ENCODE data around the gene NFIC.
A peak's percentile ranks its signal among the peaks of the same experiment; 100 is the strongest.
"Not testable (repeated sequence)": the region's sequence is repeated elsewhere in the genome, so short reads cannot be mapped to it uniquely, and the experiment has no call there.

NFIC gene

DNA sequence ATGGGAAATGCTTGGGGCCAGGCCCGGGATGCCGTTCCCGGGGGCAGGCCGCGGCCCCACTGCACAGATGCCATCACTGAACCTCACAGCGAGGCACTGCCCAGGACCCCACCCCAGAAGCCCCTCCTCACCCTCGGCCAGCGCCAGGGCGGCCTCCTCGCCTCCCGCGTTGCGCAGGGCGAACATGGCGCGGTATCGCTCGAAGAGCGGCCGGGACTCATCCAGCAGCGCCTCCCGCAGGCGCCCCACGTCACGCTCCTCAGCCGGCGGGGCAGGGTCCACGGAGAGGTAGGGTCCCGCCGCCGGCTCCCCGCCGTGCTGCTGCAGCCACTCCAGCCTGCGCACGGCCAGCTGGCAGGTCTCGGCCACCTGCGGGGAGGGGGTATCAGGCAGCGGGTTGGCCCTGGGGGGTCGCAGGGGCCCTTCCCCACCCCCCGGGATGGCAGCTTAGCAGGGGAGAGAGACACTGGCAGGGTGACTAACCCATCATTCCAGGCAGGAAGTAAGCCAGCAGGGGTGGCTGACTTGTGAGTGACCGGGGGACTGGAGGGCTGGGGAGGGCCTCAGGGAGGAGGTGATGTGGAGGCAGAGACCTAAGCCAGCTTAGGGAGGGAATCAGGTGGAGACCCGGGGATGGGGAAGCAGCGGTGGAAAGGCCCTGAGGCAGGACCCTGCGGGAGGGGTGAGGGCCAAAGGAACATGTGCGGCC, 125.9 kb downstream of the NFIC start:
- no peak for DNase-seq (ENCODE audit: low spot score)

DNA sequence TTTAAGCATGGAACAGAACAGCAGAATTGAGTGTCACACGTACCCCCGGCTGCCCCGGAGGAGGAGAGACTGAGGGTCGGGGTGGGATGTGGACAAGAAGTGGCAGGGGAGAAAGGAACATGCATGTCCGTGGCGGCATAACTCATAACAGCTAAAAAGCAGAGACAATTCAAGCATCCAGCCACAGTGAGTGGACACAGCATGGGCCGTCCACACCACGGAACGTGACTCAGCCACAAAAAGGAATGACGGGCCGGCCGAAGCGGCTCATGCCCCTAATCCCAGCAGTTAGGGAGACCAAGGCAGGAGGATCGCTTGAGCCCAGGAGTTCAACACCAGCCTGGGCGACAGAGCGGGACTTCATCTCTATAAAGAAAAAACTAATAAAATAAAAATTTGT, 126.5 kb downstream of the NFIC start:
- DNase-seq (ENCODE audit: low spot score): no peak

DNA sequence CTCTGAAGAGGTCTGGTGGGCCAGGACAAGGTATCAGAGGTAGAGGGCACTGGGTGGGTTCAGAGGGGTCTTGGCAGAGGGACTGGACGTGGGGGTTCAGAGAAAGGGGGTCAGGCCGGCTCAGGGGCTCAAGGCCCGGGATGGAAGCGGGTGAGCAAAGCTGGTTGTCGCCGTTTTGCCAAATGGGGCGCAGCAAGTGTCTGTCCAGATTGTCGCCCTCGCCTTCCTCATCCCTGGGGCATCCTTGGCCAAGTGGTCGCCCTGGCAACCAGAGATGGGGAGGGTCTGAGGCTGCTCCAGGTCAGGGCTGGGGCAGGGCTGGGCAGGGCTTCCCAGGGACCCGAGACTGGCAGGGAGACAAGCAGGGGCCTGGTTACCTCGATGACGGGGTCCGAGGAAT, 127.3 kb downstream of the NFIC start:
- no peak for DNase-seq (ENCODE audit: low spot score)

DNA sequence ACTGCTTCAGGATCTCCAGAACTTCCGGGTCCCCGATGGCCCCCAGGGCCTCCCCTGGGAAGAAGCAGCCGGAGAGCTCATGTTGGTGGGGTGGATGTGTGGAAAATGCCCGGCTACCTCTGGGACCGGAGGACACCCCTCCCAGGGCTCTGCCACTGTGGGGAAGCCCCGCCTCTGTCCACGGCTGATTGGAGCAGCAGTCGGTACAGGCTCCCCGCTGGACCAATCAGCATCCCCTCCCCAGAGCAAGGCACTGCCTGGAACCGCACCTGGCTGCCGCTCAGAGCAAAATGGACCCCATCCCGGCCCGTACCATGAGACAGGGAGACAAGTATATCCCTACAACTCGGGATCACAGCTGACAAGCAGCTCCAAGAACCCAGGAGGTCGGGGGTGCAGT, 127.7 kb downstream of the NFIC start:
- peak; percentile 49 for DNase-seq (ENCODE audit: low spot score)

DNA sequence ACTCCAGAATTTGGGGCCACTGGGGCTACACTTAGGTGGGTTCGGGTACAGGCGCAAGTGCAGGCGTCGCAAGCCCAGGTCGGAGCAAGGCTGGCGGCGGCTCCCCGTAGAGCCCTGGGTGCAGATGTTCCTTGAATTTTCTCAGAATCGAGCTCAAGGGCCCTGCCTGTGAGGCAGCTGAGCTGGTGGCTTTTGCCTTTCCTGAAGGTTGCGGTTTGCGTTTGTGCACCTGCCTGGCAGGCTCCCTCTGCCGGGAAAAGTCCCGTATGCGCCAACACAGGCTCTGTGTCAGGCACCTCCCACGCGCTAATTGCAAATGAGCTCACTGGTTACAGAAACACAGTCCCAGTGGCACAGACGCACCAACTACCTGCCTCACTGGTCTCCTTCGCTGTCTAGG, 128.2 kb downstream of the NFIC start:
- DNase-seq (ENCODE audit: low spot score): peak; percentile 39

DNA sequence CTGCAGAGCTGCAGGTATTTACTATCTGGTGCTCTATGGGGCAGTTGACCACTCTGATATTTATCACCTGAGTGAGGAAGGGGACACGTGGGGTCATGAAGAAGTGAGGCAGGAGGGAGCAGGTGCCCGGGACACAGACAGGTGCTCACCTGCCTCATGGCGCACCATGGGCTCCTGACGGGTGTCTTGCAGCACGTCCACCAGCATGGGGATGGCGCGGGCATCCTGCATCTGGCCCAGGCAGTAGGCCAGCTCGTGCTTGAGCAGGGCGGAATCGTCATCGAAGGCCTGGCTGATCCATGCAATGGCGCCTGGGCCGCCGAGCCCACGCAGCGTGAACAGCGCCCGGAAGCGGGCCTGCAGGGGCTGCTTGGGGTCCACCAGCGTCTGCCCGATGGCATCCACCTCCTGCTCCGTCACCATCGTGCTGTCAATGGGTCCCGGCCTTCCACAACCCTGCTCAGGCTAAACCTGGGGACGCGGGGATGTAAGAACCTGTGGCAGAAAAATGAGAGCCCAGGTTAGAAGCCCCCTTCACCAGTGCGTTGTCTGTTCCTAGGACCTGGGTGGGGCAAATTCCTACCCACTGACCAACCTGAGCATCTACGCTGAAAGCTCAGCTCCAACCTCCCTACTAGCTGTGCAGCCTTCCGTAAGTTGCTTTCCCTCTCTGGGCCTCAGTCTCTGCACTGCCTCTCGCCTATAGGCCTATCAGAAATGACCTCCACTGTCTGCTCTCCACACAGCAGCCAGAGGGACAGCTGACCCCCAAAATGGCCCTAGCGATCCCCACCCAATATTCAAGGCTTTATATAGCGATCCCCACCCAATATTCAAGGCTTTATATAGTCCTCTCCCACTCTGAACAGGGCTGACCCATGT, 130.2 kb downstream of the NFIC start:
- DNase-seq (ENCODE audit: low spot score): no peak

DNA sequence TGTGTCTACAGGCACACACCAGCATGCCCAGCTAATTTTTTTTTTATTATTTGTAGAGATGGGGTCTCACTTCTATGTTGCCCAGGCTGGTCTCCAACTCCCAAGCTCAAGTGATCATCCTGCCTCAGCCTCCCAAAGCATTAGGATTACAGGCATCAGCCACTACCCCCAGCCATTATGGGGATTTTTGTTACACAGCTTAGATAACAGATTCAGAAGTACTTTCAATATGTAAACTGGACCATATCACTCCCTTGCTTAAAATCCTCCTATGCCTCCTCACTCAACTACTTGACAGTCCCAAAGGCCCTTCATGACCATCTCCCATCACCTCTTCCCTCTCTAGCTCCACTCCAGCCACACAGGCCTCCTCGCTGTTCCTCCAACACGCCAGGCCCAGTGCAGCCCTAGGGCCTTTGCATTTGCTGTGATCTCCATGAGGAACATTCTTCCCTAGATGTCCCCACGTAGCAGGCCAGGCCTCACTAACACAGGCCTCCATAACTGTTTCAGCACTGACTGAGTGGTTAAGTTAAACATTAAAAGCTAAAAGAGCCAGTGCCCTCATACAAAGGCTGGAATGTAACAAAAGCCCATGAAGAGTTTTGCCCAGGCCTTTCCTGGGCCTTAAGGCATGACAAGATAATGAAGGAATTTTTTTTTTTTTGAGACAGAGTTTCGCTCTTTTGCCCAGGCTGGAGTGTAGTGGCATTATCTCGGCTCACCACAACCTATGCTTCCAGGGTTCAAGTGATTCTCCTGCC, 131.6 kb downstream of the NFIC start:
- DNase-seq (ENCODE audit: low spot score): no peak

DNA sequence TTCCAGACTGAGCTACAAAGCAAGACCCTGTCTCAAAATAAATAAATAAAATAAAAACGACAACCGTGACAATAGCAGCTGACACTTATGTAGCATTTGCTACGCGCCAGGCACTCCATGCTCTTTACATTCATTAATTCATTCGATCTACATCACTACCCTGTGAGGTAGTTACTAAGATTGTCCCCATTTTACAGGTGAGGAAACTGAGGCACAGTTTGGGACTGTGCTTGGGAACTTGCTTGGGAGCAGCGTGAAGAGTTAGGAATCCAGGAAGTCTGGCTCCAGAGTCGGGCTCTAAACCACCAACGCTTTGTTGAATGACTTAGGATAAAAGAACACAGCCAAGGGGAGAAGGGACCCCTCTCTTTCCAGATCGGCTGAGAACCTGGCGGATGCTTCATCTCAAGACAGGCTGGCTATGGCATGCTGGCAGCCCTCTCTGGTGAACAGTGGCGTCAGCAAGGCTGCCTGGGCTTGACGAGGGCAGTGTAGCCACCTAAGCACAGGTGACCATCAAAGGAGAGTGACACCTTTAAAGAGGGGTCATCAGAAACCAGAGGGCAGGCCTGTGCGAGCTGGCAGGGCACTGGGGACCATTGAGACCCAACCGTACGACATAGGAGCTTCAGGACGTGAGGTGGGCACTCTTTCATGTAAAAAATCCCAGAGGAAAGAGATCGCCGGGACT, 133.5 kb downstream of the NFIC start:
- DNase-seq (ENCODE audit: low spot score): no peak

DNA sequence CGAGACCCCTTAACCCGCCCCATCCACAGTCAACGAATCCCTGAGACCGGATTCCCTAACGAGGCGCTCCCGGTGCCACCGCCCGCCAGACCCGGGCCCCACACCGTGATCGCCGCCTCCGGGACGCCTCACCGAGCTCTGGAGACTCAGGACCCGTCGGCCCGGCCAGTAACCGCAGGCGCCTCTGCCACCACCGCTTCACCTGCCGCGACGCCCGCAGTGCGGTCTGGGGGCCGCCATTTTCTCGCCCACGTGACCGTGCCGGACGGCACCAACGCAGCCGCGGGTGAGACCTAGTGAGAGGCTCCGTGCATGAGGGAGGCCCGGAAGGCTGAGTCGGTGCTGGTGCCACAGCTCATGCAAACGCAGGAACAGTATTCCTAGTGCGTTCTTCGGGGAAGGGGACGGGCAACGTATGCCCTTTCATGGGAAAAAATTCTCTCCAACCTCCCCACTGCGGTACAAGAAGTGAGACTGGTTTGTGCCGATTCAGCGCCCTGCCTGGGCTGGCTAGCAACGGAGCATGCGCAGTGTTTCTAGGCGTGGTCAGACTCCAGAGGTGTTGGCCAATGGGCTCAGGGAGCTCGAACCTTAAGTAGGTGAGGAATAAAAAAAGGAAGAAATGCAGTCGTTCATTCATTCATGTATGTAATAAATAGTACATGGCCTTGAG, 134.2 kb downstream of the NFIC start, which contains the start of gene DOHH:
Gene DOHH, minus strand, starts transcription at position 246 of the 673 bp plus-strand sequence. CDS start 3,860 bp downstream, outside the sequence.
- peak; percentile 97 for DNase-seq (ENCODE audit: low spot score)

DNA sequence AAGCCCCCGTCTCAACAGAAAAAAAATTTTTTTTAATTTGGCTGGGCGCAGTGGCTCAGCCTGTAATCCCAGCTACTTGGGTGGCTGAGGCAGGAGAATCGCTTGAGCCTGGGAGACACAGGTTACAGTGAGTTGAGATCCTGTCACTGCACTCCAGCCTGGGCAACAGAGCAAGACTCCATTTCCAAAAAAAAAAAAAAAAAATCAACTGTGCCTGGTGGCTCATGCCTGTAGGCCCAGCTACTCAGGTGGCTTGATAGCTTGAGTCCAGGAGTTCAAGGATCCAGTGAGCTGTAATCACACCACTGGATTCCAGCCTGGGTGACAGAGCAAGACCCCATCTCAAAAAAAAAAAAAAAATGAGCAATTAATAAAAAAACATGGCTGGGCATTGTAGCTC, 135.4 kb downstream of the NFIC start:
- DNase-seq (ENCODE audit: low spot score): no peak

DNA sequence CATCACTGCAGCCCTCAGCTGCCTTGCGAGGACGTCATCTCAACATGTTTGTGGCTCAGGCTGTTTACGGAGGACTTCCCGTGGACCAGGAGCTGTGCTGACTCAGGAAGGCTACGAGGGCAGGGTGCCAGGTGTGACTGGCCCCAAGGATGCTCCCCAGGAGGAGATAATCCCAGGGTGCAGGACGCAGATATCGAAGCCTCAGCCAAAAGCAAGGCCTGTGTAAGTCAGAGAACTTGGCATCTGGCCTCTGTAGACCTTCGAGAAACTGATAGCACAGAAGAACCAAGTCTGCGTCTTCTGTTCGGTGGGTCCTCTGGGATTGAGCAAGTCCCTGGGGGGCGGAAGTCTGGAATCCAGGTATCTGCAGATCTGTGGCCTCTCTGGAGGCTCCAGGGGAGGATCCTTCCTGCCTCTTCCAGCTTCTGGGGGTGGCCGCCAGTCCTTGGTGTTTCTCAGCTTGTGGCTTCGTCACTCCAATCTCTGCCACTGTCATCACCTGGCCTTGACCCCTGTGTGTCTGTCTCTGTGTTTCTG, 136.7 kb downstream of the NFIC start:
- DNase-seq (ENCODE audit: low spot score): no peak

DNA sequence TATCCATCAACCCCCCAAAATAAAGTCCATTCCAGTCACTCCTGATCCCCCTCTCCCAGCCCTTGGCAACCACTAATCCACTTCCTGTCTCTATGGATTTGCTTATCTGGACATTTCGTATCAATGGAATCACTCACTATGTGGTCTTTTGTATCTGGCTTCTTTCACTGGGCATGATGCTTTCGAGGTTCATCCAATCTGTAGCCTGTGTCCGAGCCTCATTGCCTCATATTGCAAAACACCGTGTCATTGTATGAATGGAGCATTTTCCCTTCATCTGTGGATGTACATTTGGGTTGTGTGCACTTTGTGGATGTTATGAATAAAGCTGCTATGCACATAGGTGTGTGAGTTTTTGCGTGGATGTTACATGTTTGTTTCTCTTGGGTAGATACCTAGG, 138.4 kb downstream of the NFIC start:
- DNase-seq (ENCODE audit: low spot score): no peak

DNA sequence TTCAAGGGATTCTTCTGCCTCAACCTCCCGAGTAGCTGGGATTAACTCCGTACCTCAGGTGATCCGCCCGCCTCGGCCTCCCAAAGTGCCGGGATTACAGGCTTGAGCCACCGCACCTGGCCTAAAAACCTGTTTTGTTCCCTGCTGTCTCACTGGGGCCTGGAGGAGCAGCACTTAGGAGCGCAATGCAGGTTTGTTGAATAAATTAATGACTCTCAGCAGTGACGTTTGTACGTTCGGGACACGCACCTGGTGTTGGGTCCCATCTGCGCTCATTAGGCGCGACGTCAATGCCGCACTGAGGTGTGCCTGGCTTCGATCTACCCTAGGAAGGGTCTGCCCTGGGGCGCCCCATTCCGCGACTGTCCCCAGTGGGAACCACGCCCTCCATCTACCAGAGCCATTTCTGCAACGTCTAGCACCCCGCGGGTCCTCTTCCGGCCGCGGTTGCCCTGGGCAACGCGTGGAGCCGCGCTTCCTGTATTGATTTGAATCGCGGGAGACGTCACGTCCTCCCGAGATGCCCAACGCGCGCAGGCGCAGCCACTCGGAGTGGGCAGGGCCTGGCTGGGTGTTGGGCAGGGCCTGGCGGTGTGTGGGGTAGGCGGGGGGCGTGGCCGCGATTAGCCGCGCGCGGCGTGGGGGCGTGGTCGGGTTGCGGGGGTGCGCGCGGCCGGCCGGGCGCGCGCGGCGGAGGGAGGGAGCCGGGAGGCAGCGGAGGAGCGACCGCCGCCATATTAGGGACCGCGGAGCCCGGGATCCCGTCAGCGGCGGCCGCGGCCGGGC, 139.4 kb downstream of the NFIC start, which contains the start of gene FZR1:
Gene FZR1, plus strand, starts transcription at position 714 of the 786 bp plus-strand sequence. CDS start 16,679 bp downstream, outside the sequence.
- peak; percentile 100 for DNase-seq (ENCODE audit: low spot score)

DNA sequence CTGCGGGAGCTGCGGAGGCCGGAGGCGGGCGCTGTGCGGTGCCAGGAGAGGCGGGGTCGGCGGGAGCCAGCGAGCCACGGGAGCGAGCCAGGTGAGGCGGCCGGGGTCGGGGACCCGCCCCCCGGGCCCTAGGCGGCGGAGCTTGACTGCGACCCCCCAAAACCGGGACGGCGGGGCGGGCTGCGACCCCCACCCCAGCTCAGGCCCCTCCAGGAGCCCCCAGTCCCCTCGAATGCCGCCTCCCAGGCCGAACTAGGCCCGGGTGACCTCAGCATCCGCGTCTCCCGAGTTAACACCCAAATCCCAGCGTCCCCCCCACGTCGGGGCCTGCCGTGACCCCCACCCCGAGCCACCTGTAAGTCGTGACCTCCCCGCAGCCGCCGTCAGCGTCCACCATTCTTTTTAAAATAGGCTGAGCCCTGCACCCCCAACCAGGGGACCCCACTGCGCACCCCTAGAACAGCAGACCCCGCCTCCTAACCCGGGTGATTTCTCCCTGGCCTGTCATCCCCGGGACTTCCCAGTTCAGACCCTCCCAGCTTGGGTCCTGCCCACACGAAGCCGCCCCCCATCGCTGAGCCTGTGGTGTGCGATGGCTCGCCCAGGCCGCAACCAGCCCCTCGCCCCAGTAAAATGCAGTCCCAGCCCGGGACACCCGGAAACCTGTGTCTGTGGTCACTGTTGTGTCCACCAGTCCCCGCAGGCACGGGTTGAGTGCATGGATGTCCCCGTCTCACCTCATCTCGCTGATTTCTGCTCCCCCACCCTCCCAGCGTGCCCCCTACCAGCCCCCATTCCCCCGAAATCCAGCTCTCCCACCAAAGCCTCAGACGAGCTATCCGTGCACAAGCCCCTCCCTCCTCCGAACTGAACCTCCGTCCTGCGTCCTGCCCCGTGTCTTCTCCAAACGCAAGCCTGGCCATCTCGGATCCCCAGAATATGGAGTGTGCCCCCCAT, 140.3 kb downstream of the NFIC start:
- no peak for DNase-seq (ENCODE audit: low spot score)

DNA sequence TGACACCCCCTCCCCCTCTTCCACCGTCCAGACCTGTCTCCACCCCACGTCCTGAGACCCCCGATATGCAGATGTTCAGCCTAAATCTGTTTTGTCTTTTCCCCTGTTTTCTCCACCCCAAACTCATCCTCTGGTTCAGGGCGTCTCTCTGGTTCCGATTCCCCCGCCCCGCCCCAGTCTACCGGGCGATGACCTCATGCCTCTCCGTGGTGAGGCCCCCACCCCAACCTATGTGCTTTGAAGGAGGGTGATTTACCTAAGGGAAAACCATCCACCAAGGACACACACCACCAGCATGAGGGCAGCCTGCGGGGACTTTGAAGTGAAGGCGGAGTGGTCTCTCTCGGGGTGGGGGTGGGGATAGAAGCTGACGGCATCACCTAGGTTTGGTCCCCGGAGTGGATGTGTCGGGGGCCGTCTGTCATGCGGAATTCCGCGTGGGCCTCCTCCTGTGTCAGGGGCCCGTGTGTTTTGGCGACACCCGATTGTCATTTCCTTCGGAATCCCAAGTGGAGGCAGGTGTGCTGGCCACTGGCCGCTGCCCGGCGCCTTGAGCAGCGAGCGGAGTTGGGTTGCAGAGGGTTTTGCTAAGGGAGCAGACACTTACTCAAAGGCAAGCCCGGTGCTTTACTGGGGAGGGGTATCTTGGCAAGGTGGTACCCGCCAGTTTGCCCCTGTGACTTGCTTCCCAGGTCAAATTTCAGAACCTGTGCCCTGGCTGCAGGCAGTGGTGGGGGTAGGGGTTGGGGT, 141.2 kb downstream of the NFIC start:
- no peak for DNase-seq (ENCODE audit: low spot score)

DNA sequence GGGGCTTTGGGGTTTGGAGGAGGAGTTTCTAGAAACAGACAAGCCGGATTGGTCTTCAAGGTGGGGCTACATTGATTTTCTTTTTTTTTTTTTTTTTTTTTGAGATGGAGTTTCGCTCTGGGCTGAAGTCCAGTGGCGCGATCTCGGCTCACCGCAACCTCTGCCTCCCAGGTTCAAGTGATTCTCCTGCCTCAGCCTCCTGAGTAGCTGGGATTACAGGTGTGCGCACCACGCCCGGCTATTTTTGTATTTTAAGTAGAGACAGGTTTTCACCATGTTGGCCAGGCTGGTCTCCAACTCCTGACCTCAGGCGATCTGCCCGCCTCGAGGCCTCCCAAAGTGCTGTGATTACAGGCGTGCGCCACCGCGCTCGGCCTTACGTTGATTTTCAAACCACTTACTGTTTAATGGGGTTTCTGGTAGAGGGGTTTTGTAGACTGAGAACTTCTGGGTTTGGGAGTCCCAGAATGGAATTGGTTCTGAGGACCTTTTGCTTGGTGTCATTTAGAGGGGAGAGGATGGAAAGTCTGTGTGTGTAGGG, 141.8 kb downstream of the NFIC start:
- DNase-seq (ENCODE audit: low spot score): not testable (repeated sequence)

DNA sequence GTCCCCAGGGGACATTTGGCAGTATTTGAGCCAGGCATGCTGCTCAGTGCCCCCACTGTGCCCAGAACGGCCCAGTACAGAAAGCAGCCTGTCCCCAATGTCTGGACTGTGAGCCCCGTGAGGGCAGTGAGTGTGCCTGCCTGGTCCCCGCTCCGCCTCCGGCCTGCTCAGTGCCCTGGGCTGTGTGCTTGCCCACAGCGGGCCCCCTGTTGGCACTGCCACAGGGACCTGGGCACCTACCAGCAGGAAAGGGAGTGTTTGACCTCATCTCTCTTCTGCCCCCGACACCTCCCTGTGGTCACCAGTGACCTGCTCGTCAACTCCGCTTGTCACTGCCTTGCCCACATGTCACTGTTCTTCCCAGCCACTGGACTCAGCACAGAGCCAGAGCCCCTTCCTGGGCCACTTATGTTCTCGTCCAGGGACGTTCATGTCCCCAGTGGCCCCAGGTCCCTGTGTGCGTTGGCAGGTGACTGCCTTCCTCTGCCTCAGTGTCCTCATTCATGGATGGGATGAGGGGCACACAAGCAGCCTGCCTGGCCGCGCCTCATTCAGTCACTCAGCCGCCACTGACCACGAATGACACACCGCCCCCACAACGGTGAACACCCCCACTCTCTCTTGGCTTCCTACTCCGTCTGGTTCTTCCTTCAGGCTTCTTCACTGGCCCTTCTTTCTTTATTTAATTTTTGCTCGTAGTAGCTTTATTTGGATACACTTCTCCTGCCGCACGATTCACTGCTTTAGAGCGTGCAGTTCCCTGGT, 142.6 kb downstream of the NFIC start:
- DNase-seq (ENCODE audit: low spot score): no peak
